ENCODE data around the gene CCDC124.

- TF ChIP-seq CTCF (conservative IDR thresholded peaks at IDR 0.05; ENCODE audit: low read depth, low read length) (no peak), EZH2 (IDR thresholded peaks at IDR 0.05; ENCODE audit: low read length, unreplicated experiment) (no peak), EZH2phosphoT487 (IDR thresholded peaks at IDR 0.05; ENCODE audit: borderline replicate concordance, low read length) (no peak)
Measured at GRCh38 chr19:17936379-17936778, 3.6 kb downstream of the CCDC124 start.

Data from PC-3 (cell line).